Subcutaneous abdominal adipose tissue (tissue), 5 donors: ENCODE measurements around the gene RNF152.

Experiments
- H3K27ac ChIP-seq: one replicate; pipeline ENCODE4 v1.7.0; 2013; ENCODE audit warnings: low read depth, mild to moderate bottlenecking, inconsistent platforms, low read length, moderate library complexity
- H3K27me3 ChIP-seq, 5 donors: one replicate each; pipeline ENCODE4 v1.7.0; 2013; ENCODE audit warnings: low read length in 5 of 5, inconsistent platforms in 1 of 5; ENCODE audit not compliant: control insufficient read depth in 5 of 5, insufficient read depth in 4 of 5
- H3K36me3 ChIP-seq, 5 donors: one replicate each; pipeline ENCODE4 v1.7.0; 2013; ENCODE audit warnings: low read length in 5 of 5; ENCODE audit not compliant: control insufficient read depth in 5 of 5, insufficient read depth in 5 of 5
- H3K4me1 ChIP-seq, 5 donors: one replicate each; pipeline ENCODE4 v1.7.0; 2013; ENCODE audit warnings: low read length in 5 of 5, mild to moderate bottlenecking in 3 of 5, moderate library complexity in 1 of 5; ENCODE audit not compliant: control insufficient read depth in 5 of 5, insufficient read depth in 5 of 5
- H3K4me3 ChIP-seq, 5 donors: one replicate each; pipeline ENCODE4 v1.7.0; 2013; ENCODE audit warnings: low read length in 5 of 5, low read depth in 1 of 5
- H3K9ac ChIP-seq, 5 donors: one replicate each; pipeline ENCODE4 v1.7.0; 2013; ENCODE audit warnings: low read length in 5 of 5, mild to moderate bottlenecking in 4 of 5, moderate library complexity in 3 of 5
- H3K9me3 ChIP-seq, 5 donors: one replicate each; pipeline ENCODE4 v1.7.0; 2013; ENCODE audit warnings: low read length in 5 of 5; ENCODE audit not compliant: control insufficient read depth in 5 of 5
- donor health status: healthy.
- donor health status: healthy.
- donor health status: healthy.
- donor health status: healthy.
- donor health status: healthy.

The RNF152 gene

GRCh38 chr18:61855449-61856378 lies 37.1 kb downstream of the RNF152 start:
- Histone ChIP-seq H3K9ac (no peak overlapping the region), H3K27me3 (no peaks in the 10 kb centered on the region), H3K4me3 (no peak overlapping the region), H3K36me3 (peaks cover 0 to 3% (median 0%) of the 10 kb centered on the region in 5 donors), H3K4me1 (no peaks in the 10 kb centered on the region), H3K9me3 (no peaks in the 10 kb centered on the region), H3K27ac (no peak overlapping the region)

- H3K9ac ChIP-seq: no peak overlapping the region
- H3K36me3 ChIP-seq: peaks cover 0 to 3% (median 0%) of the 10 kb centered on the region in 5 donors
- no peak overlapping the region for H3K4me3 ChIP-seq
- H3K27ac ChIP-seq: no peak overlapping the region
- no peaks in the 10 kb centered on the region for H3K9me3 ChIP-seq
- no peaks in the 10 kb centered on the region for H3K27me3 ChIP-seq
- H3K4me1 ChIP-seq: no peaks in the 10 kb centered on the region
Measured at GRCh38 chr18:61854578-61855448, 38.0 kb downstream of the RNF152 start.

- Histone ChIP-seq H3K4me1 (no peaks in the 10 kb centered on the region), H3K27ac (no peak overlapping the region)
Measured at GRCh38 chr18:61853855-61854254, 39.0 kb downstream of the RNF152 start.

GRCh38 chr18:61852496-61852895 lies 40.3 kb downstream of the RNF152 start:
- Histone ChIP-seq H3K9me3 (no peaks in the 10 kb centered on the region), H3K4me3 (no peak overlapping the region), H3K27ac (no peak overlapping the region), H3K9ac (no peak overlapping the region), H3K36me3 (no peaks in the 10 kb centered on the region), H3K4me1 (no peaks in the 10 kb centered on the region), H3K27me3 (no peaks in the 10 kb centered on the region)

More at GRCh38 chr18:61853855-61854254, 39.0 kb downstream of the RNF152 start:
- H3K4me3 ChIP-seq: no peak overlapping the region
- no peaks in the 10 kb centered on the region for H3K27me3 ChIP-seq
- no peak overlapping the region for H3K9ac ChIP-seq
- no peaks in the 10 kb centered on the region for H3K36me3 ChIP-seq
- H3K9me3 ChIP-seq: no peaks in the 10 kb centered on the region

GRCh38 chr18:61851940-61852451 lies 40.8 kb downstream of the RNF152 start:
- Histone ChIP-seq H3K9ac (no peak overlapping the region), H3K9me3 (no peaks in the 10 kb centered on the region), H3K27ac (no peak overlapping the region), H3K4me3 (no peak overlapping the region), H3K27me3 (no peaks in the 10 kb centered on the region), H3K4me1 (no peaks in the 10 kb centered on the region), H3K36me3 (no peaks in the 10 kb centered on the region)

GRCh38 chr18:61851279-61851678 lies 41.5 kb downstream of the RNF152 start:
- Histone ChIP-seq H3K9ac (no peak overlapping the region), H3K36me3 (no peaks in the 10 kb centered on the region), H3K4me1 (no peaks in the 10 kb centered on the region), H3K27ac (no peak overlapping the region), H3K4me3 (no peak overlapping the region), H3K9me3 (no peaks in the 10 kb centered on the region), H3K27me3 (no peaks in the 10 kb centered on the region)

DNA sequence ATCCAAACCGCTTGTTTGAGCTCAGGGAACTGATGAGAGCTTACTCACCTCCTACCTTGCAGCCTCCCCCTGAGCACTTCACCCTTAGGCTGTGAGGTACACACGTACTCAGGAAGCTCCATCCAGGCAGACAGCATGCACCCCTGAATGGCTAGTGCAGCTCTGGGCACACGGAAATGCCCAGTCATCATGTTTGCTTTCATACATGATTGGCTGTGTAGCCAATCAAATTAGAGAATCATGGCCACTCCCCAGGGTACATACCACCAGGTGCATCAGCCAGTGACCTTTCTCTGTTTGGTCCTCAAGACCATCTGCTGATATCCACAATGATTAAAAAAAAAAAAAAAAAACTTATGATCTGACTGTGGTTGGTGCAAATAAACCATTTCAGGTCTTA lies 42.1 kb downstream of the RNF152 start:
- Histone ChIP-seq H3K4me1 (no peaks in the 10 kb centered on the region), H3K27me3 (no peaks in the 10 kb centered on the region), H3K9ac (no peak overlapping the region), H3K4me3 (no peak overlapping the region), H3K9me3 (no peaks in the 10 kb centered on the region), H3K27ac (no peak overlapping the region), H3K36me3 (no peaks in the 10 kb centered on the region)

- H3K9me3 ChIP-seq: no peaks in the 10 kb centered on the region
- no peaks in the 10 kb centered on the region for H3K36me3 ChIP-seq
- H3K4me3 ChIP-seq: no peak overlapping the region
Measured at GRCh38 chr18:61847164-61847791, 45.5 kb downstream of the RNF152 start.

DNA sequence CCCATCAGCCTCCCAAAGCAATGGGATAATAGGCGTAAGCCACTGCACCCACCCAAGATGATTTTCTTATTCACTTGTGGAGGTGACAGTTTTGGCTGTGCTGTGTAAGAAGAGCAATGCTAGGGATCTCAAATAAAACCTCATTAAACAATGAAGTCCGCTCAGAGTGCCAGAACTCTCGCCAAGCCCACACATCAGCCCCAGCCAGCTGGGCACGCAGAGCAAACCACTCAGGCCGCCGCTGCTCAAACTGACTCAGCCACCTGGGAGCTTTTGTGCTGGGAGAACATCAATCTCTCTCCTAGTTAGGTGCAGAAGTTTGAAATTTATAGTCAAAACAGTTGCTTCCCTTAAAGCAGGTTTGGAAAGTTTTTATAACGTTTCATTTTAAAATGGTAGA lies 47.6 kb downstream of the RNF152 start:
- no peaks in the 10 kb centered on the region for H3K36me3 ChIP-seq
- H3K9me3 ChIP-seq: no peaks in the 10 kb centered on the region
- peaks cover 3 to 15% (median 5%) of the 10 kb centered on the region in 5 donors for H3K4me1 ChIP-seq
- H3K4me3 ChIP-seq: no peak overlapping the region
- H3K9ac ChIP-seq: no peak overlapping the region
- H3K27ac ChIP-seq: no peak overlapping the region
- no peaks in the 10 kb centered on the region for H3K27me3 ChIP-seq

More at GRCh38 chr18:61847164-61847791, 45.5 kb downstream of the RNF152 start:
- no peaks in the 10 kb centered on the region for H3K27me3 ChIP-seq
- H3K4me1 ChIP-seq: peaks cover 0 to 7% (median under 1%) of the 10 kb centered on the region in 5 donors
- H3K9ac ChIP-seq: no peak overlapping the region
- no peak overlapping the region for H3K27ac ChIP-seq
